SK-N-SH (cell line): ENCODE data around the gene RNPEPL1. TPM values are rescaled to one million over a fixed set of nuclear protein-coding genes. Genes with fewer than 3 reads are reported as not detected.
A peak's percentile ranks its signal among the peaks of the same experiment; 100 is the strongest.

ENCODE experiments used
- CTCF ChIA-PET: fragments of 300-600, 350-600 bp; formaldehyde crosslinking; extraction: SDS; loops from one replicate; lab custom pipeline; 2021; lab: Yijun Ruan, JAX
- POLR2A ChIA-PET: fragments of 350-600 bp; sonication (Branson Sonifier 250); formaldehyde crosslinking; extraction: SDS; loops from one replicate; lab custom pipeline; 2020; ENCODE audit warnings: antibody characterized with exemption, inconsistent platforms; lab: Yijun Ruan, JAX
- DNase-seq: peaks from one replicate; pipeline ENCODE4 v3.0.0; 2012
- H2AFZ ChIP-seq: fragments of 200-600 bp; sonication (generic); 2 replicates; pipeline ENCODE4 v1.8.1; 2016; ENCODE audit warnings: antibody characterized with exemption, mild to moderate bottlenecking, low read depth
- H3F3A ChIP-seq: fragments of 200-600 bp; sonication (generic); replicated peaks from 2 replicates; pipeline ENCODE3; 2016; ENCODE audit warnings: antibody characterized with exemption, mild to moderate bottlenecking; ENCODE audit not compliant: insufficient read depth
- H3K27ac ChIP-seq, 2 experiments: fragments of 200-500 bp in 1 of 2; fragments of 200-600 bp in 1 of 2; sonication (Bioruptor generic) in 1 of 2; sonication (generic), shearing (Covaris generic) in 1 of 2; 2 replicates each; pipeline versions ENCODE4 v1.5.1 to v1.6.1; 2014 to 2016; ENCODE audit warnings: low read depth in 2 of 2, inconsistent platforms in 1 of 2, low read length in 1 of 2, mild to moderate bottlenecking in 1 of 2, mixed read lengths in 1 of 2
- H3K27me3 ChIP-seq: fragments of 200-600 bp; sonication (generic), shearing (Covaris generic); 2 replicates; pipeline ENCODE4 v1.6.1; 2016; ENCODE audit warnings: mixed run types; ENCODE audit not compliant: insufficient read depth
- H3K36me3 ChIP-seq, 2 experiments: fragments of 200-500 bp in 1 of 2; fragments of 200-600 bp in 1 of 2; sonication (Bioruptor generic) in 1 of 2; sonication (generic) in 1 of 2; replicated peaks in 1 of 2; 2 replicates each; pipeline versions ENCODE3 to v1.5.1; 2014 to 2016; ENCODE audit warnings: low read length in 1 of 2, mild to moderate bottlenecking in 1 of 2; ENCODE audit not compliant: insufficient read depth in 2 of 2, control insufficient read depth in 1 of 2
- H3K4me1 ChIP-seq, 2 experiments: fragments of 200-500 bp in 1 of 2; fragments of 200-600 bp in 1 of 2; sonication (Bioruptor generic) in 1 of 2; sonication (generic), shearing (Covaris generic) in 1 of 2; 2 replicates each; pipeline versions ENCODE4 v1.5.1 to v1.6.1; 2014 to 2016; ENCODE audit warnings: low read depth in 1 of 2, low read length in 1 of 2, mixed run types in 1 of 2; ENCODE audit not compliant: insufficient read depth in 2 of 2, control insufficient read depth in 1 of 2
- H3K4me2 ChIP-seq: fragments of 200-600 bp; sonication (generic), shearing (Covaris generic); 2 replicates; pipeline ENCODE4 v1.6.1; 2017; ENCODE audit warnings: mixed run types
- H3K4me3 ChIP-seq, 2 experiments: fragments of 200-500 bp in 1 of 2; fragments of 200-600 bp in 1 of 2; sonication (Bioruptor generic) in 1 of 2; sonication (generic), shearing (Covaris generic) in 1 of 2; 2 replicates each; pipeline versions ENCODE4 v1.5.1 to v1.8.1; 2014 to 2016; ENCODE audit warnings: low read depth in 2 of 2, inconsistent platforms in 1 of 2, low read length in 1 of 2, mild to moderate bottlenecking in 1 of 2, mixed read lengths in 1 of 2, moderate library complexity in 1 of 2
- H3K79me2 ChIP-seq: fragments of 200-600 bp; sonication (generic); 2 replicates; pipeline ENCODE4 v1.8.1; 2017; ENCODE audit warnings: mild to moderate bottlenecking; ENCODE audit not compliant: insufficient read depth
- H3K9ac ChIP-seq: fragments of 200-600 bp; sonication (generic); 2 replicates; pipeline ENCODE4 v1.6.1; 2017; ENCODE audit warnings: mixed run types
- H3K9me2 ChIP-seq: fragments of 200-600 bp; sonication (generic); 2 replicates; pipeline ENCODE4 v1.6.1; 2017; ENCODE audit warnings: mixed run types
- H3K9me3 ChIP-seq: fragments of 200-600 bp; sonication (generic); 2 replicates; pipeline ENCODE4 v1.6.1; 2017; ENCODE audit warnings: mixed run types, mild to moderate bottlenecking, moderate library complexity
- H4K20me1 ChIP-seq: fragments of 200-600 bp; sonication (generic); 2 replicates; pipeline ENCODE4 v1.6.1; 2017; ENCODE audit warnings: mild to moderate bottlenecking, mixed run types; ENCODE audit not compliant: insufficient read depth
- ELF1 ChIP-seq: IDR thresholded peaks from 2 replicates; pipeline ENCODE4 v1.4.0; 2012
- EP300 ChIP-seq, 2 experiments: IDR thresholded peaks; 2 replicates each; pipeline versions ENCODE4 v1.4.0 to v1.6.1; 2012; ENCODE audit warnings: borderline replicate concordance in 1 of 2, low read depth in 1 of 2, low read length in 1 of 2
- FOXM1 ChIP-seq: IDR thresholded peaks from 2 replicates; pipeline ENCODE4 v1.4.0; 2012; ENCODE audit warnings: low read depth, mild to moderate bottlenecking
- GABPA ChIP-seq: IDR thresholded peaks from 2 replicates; pipeline ENCODE4 v1.4.0; 2012; ENCODE audit warnings: low read depth, mild to moderate bottlenecking
- GATA2 ChIP-seq: sonication (generic); formaldehyde crosslinking; IDR thresholded peaks from 2 replicates; pipeline ENCODE4 v1.5.0; 2020; ENCODE audit warnings: mild to moderate bottlenecking, missing genetic modification reagents
- NFIC ChIP-seq: IDR thresholded peaks from 2 replicates; pipeline ENCODE4 v1.4.0; 2012; ENCODE audit warnings: borderline replicate concordance
- RAD21 ChIP-seq: IDR thresholded peaks from 2 replicates; pipeline ENCODE4 v1.6.1; 2012; ENCODE audit warnings: mild to moderate bottlenecking, low read length
- TAF1 ChIP-seq: IDR thresholded peaks from 2 replicates; pipeline ENCODE4 v1.6.1; 2012; ENCODE audit warnings: low read depth, mild to moderate bottlenecking, low read length, moderate library complexity, borderline replicate concordance
- TEAD4 ChIP-seq: IDR thresholded peaks from 2 replicates; pipeline ENCODE4 v1.4.0; 2012; ENCODE audit warnings: mild to moderate bottlenecking, borderline replicate concordance; ENCODE audit not compliant: insufficient read depth
- WGBS: methylation state at CpG from one replicate; pipeline ENCODE4 v1.1.6; 2017; ENCODE audit warnings: low lambda C conversion rate; 5-methylcytosine and 5-hydroxymethylcytosine counted together
- polyA plus RNA-seq, 3 experiments: library from polyadenylated mRNA; depleted of rRNA; stranded (reverse); fragments of >200 nt; gene quantifications; 2 replicates each; pipeline ENCODE4 v1.2.3, GENCODE V29; 2012
- TF ChIP-seq, protein P1 (sequence below): IDR thresholded peaks from 2 replicates; pipeline ENCODE4; 2012
- TF ChIP-seq, protein P2 (sequence below): IDR thresholded peaks from 2 replicates; pipeline ENCODE4 v1.6.1; 2012; ENCODE audit warnings: mild to moderate bottlenecking, low read depth, low read length, moderate library complexity
- TF ChIP-seq, protein P3 (sequence below): fragments of 150-350 bp; IDR thresholded peaks from 2 replicates; pipeline ENCODE4 v1.6.1; 2017; ENCODE audit warnings: antibody characterized with exemption, low read length, low read depth, borderline replicate concordance

RNPEPL1 gene
- polyA plus RNA-seq, 1 of the 3 experiments (the other 2 are of a cell fraction) = 14.3 TPM

DNA sequence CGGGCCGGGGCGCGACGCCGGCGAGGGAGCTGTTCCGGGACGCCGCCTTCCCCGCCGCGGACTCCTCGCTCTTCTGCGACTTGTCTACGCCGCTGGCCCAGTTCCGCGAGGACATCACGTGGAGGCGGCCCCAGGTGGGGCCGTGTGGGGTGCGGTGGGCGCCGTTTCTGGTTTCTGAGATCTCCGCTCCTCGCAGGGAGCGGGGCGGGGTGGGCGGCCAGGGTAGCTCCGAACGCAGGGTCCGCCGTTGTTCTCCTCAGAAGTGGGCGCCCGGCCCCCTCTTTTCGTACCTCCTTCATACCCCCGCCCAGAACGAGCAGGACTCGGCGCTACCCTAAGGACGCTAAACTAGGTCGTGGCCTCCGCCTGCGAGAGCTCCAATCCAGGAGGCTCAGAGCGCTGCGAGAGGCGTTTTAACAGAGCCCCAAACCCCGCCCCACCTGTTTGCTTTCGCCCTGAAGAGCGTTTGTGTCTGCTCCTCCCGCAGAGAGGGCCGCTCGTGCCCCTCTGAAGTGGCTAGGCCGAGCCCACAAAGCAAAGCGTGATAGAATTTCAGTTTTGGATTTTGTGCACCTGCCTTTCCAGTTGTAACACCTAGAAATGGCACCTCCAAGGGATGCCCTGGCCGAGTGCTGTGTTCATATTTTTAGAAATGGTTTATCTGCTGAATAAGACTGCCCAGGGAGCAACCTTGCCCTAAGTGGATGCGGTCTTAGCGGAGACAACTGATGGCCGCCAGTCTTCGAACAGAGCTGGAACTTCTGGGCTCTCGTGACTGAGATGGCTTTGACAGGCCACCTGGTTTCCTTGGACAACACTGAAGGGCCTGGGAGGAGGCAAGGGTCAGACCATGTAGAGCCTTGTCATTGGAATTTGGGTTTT lies 18.9 kb downstream of the RNPEPL1 start:
- H2AFZ ChIP-seq = peak overlapping the region; percentile 41; the same call in 1 of the 2 replicates
- H3K9me3 ChIP-seq = no peaks in the 10 kb centered on the region
- H3K9ac ChIP-seq = peak overlapping the region; percentile 93
- peak overlapping the region; percentile 95 for H3K4me2 ChIP-seq
- CTCF ChIA-PET = interaction anchor here (0.6 to 5.7 kb wide), 7 partner anchors 13 to 253 kb away, joined by 3 to 31 read pairs (median 4); no protein-coding TSS in a partner anchor
- H3K27ac ChIP-seq = peak overlapping the region in 1 of 2 experiments; percentile 53; a peak in 1 of 4 replicates
- peaks cover 17 to 28% of the 10 kb centered on the region in 2 experiments; a peak in 3 of 4 replicates for H3K4me1 ChIP-seq
- no peaks in the 10 kb centered on the region for H3F3A ChIP-seq
- peaks cover 5 to 31% of the 10 kb centered on the region in 2 experiments for H3K36me3 ChIP-seq
- peaks cover 24% of the 10 kb centered on the region for H4K20me1 ChIP-seq
- H3K27me3 ChIP-seq = no peaks in the 10 kb centered on the region
- POLR2A ChIA-PET = interaction anchor here (0.6 to 3.2 kb wide), 6 partner anchors 11 to 254 kb away, joined by 3 to 25 read pairs (median 12); partner anchors contain the start of genes DUSP28 and RNPEPL1
- peak; percentile 65 for DNase-seq
- WGBS = 11% methylated on average over 20 of the region's 62 CpGs
- peaks cover 85% of the 10 kb centered on the region for H3K79me2 ChIP-seq
- H3K4me3 ChIP-seq = peak overlapping the region; percentile 96 to 100
- no peak for TF ChIP-seq TAF1
- no peak for TF ChIP-seq ELF1
- TF ChIP-seq NFIC = no peak
- TF ChIP-seq EP300 (IDR thresholded peaks at IDR 0.05; ENCODE audit: borderline replicate concordance in 1 of 2, low read depth in 1 of 2, low read length in 1 of 2) = no peak
- TF ChIP-seq RAD21 = no peak
- no peak for TF ChIP-seq TEAD4
- no peak for TF ChIP-seq FOXM1
- TF ChIP-seq, protein P1, sequence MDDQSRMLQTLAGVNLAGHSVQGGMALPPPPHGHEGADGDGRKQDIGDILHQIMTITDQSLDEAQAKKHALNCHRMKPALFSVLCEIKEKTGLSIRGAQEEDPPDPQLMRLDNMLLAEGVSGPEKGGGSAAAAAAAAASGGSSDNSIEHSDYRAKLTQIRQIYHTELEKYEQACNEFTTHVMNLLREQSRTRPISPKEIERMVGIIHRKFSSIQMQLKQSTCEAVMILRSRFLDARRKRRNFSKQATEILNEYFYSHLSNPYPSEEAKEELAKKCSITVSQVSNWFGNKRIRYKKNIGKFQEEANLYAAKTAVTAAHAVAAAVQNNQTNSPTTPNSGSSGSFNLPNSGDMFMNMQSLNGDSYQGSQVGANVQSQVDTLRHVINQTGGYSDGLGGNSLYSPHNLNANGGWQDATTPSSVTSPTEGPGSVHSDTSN = no peak
- TF ChIP-seq GABPA = no peak
- TF ChIP-seq, protein P2, sequence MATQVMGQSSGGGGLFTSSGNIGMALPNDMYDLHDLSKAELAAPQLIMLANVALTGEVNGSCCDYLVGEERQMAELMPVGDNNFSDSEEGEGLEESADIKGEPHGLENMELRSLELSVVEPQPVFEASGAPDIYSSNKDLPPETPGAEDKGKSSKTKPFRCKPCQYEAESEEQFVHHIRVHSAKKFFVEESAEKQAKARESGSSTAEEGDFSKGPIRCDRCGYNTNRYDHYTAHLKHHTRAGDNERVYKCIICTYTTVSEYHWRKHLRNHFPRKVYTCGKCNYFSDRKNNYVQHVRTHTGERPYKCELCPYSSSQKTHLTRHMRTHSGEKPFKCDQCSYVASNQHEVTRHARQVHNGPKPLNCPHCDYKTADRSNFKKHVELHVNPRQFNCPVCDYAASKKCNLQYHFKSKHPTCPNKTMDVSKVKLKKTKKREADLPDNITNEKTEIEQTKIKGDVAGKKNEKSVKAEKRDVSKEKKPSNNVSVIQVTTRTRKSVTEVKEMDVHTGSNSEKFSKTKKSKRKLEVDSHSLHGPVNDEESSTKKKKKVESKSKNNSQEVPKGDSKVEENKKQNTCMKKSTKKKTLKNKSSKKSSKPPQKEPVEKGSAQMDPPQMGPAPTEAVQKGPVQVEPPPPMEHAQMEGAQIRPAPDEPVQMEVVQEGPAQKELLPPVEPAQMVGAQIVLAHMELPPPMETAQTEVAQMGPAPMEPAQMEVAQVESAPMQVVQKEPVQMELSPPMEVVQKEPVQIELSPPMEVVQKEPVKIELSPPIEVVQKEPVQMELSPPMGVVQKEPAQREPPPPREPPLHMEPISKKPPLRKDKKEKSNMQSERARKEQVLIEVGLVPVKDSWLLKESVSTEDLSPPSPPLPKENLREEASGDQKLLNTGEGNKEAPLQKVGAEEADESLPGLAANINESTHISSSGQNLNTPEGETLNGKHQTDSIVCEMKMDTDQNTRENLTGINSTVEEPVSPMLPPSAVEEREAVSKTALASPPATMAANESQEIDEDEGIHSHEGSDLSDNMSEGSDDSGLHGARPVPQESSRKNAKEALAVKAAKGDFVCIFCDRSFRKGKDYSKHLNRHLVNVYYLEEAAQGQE = no peak
- no peak for TF ChIP-seq GATA2 (CRISPR knock-in tag)
- TF ChIP-seq, protein P3, sequence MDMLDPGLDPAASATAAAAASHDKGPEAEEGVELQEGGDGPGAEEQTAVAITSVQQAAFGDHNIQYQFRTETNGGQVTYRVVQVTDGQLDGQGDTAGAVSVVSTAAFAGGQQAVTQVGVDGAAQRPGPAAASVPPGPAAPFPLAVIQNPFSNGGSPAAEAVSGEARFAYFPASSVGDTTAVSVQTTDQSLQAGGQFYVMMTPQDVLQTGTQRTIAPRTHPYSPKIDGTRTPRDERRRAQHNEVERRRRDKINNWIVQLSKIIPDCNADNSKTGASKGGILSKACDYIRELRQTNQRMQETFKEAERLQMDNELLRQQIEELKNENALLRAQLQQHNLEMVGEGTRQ = no peak
- TF ChIP-seq, all 33 proteins: peak for 0
- H3K9me2 ChIP-seq = no peaks in the 10 kb centered on the region
